Mesothelial cell of epicardium (in vitro differentiated cells): ENCODE data around the gene KCTD20. TPM values are rescaled to one million over a fixed set of nuclear protein-coding genes. Genes with fewer than 3 reads are reported as not detected.

Experiments
- DNase-seq, 2 experiments: peaks; one replicate each; pipeline ENCODE4 v3.0.0; 2021; ENCODE audit warnings: low spot score in 2 of 2; ENCODE audit not compliant: unreplicated experiment in 2 of 2
- H3K27ac Mint-ChIP-seq: 2 replicates; pipeline ENCODE4 v1.8.0; 2021; ENCODE audit warnings: mixed read lengths
- H3K27me3 Mint-ChIP-seq: 2 replicates; pipeline ENCODE4 v1.8.0; 2021; ENCODE audit warnings: low read depth, mixed read lengths
- H3K36me3 Mint-ChIP-seq: 2 replicates; pipeline ENCODE4 v1.8.0; 2021; ENCODE audit warnings: mixed read lengths
- H3K4me1 Mint-ChIP-seq: 2 replicates; pipeline ENCODE4 v1.8.0; 2021; ENCODE audit warnings: mixed read lengths
- H3K4me3 Mint-ChIP-seq: 2 replicates; pipeline ENCODE4 v1.8.0; 2021; ENCODE audit warnings: mild to moderate bottlenecking, moderate library complexity, mixed read lengths
- H3K9me3 Mint-ChIP-seq: 2 replicates; pipeline ENCODE4 v1.8.0; 2021; ENCODE audit warnings: mixed read lengths
- total RNA-seq: library from RNA; stranded (reverse); gene quantifications from 3 replicates; pipeline ENCODE4 v1.2.1, GENCODE V29; 2021
- TF ChIP-seq, protein P1 (sequence below): fragments of 200-600 bp; sonication (generic); IDR thresholded peaks from one replicate; pipeline ENCODE4 v1.5.0; 2021; ENCODE audit warnings: antibody characterized with exemption; ENCODE audit not compliant: unreplicated experiment

The KCTD20 gene
- total RNA-seq, 1 donor from 2014 or later, result 39.9 TPM

DNA sequence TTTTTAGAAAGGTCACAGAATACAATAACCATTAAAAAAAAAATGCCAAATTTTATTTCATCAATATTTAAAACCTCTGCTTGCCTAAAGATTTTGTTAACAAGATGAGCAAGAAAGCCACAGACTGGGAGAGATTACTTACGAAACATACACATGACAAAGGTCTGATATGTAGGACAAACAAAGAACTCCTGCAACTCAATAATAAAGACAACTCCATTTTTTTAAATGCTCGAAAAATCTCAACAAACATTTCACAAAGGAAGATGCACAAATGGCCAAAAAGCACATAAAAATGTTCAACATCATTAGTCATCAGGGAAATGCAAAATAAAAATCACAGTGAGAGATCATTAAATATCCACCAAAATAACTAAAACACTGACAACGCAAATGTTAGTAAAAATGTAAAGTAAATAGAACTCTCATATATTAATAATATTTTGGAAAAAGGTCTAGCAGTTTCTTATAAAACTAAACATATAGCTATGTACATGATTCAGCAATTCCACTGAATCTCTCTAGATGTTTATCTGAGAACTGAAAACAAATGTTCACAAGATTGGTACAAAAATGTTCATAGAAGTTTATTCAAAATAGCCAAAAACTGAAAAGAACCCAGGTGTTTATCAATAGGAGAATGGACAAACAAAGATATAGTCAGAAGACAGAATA is 94.2 kb downstream of the KCTD20 start:
- Mint-ChIP-seq H3K27me3 (no peaks in the 10 kb centered on the region), H3K9me3 (no peaks in the 10 kb centered on the region), H3K4me3 (no peak overlapping the region), H3K4me1 (peaks cover 11% of the 10 kb centered on the region), H3K27ac (no peak overlapping the region), H3K36me3 (peaks cover 39% of the 10 kb centered on the region)
- TF ChIP-seq, protein P1, sequence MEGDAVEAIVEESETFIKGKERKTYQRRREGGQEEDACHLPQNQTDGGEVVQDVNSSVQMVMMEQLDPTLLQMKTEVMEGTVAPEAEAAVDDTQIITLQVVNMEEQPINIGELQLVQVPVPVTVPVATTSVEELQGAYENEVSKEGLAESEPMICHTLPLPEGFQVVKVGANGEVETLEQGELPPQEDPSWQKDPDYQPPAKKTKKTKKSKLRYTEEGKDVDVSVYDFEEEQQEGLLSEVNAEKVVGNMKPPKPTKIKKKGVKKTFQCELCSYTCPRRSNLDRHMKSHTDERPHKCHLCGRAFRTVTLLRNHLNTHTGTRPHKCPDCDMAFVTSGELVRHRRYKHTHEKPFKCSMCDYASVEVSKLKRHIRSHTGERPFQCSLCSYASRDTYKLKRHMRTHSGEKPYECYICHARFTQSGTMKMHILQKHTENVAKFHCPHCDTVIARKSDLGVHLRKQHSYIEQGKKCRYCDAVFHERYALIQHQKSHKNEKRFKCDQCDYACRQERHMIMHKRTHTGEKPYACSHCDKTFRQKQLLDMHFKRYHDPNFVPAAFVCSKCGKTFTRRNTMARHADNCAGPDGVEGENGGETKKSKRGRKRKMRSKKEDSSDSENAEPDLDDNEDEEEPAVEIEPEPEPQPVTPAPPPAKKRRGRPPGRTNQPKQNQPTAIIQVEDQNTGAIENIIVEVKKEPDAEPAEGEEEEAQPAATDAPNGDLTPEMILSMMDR, result no peak
- DNase-seq, result no peak

- TF ChIP-seq, protein P1, result no peak
- H3K36me3 Mint-ChIP-seq, result peaks cover 32% of the 10 kb centered on the region
- H3K4me3 Mint-ChIP-seq, result no peak overlapping the region
- DNase-seq, result no peak
- no peaks in the 10 kb centered on the region for H3K9me3 Mint-ChIP-seq
- no peak overlapping the region for H3K27ac Mint-ChIP-seq
- H3K4me1 Mint-ChIP-seq, result peaks cover 11% of the 10 kb centered on the region
- H3K27me3 Mint-ChIP-seq, result no peaks in the 10 kb centered on the region
These were observed 97.2 kb downstream of the KCTD20 start for GRCh38 chr6:36539814-36540568.

Other genes starting within 250 kb of the KCTD20 start
- gene BRPF3, start 246.3 kb upstream of the KCTD20 start, total RNA-seq, result 54.1 to 58.6 TPM (median 57.3 TPM) in 3 replicates
- gene PNPLA1, start 172.9 kb upstream of the KCTD20 start, total RNA-seq, result 0.14 TPM in 1 of 3 replicates, not detected in the others
- 0.09 TPM in 1 of 3 replicates, not detected in the others for gene BNIP5, start 106.1 kb upstream of the KCTD20 start, total RNA-seq
- gene ETV7, start 55.3 kb upstream of the KCTD20 start, total RNA-seq, result 0.38 to 0.47 TPM (median 0.45 TPM) in 3 replicates
- 0.11 TPM in 1 of 3 replicates, not detected in the others for gene PXT1, start 146 bp upstream of the KCTD20 start, total RNA-seq
- 46.3 to 47.8 TPM (median 47.7 TPM) in 3 replicates for gene STK38, start 104.5 kb downstream of the KCTD20 start, total RNA-seq
- gene SRSF3, start 151.4 kb downstream of the KCTD20 start, total RNA-seq, result 404 to 411 TPM (median 407 TPM) in 3 replicates
- 54.1 to 57.1 TPM (median 55.2 TPM) in 3 replicates for gene CDKN1A, start 235.7 kb downstream of the KCTD20 start, total RNA-seq